Cardiac muscle cell (in vitro differentiated cells and primary cell): ENCODE results near the gene RASL11A. TPM values are rescaled to one million over a fixed set of nuclear protein-coding genes. Genes with fewer than 3 reads are reported as not detected.
"Not testable (repeated sequence)": the region's sequence is repeated elsewhere in the genome, so short reads cannot be mapped to it uniquely, and the experiment has no call there.

ENCODE experiments used
- DNase-seq, 2 donors: peaks; one replicate each; pipeline versions ENCODE4 v3.0.0 to v3.0.0-alpha.2; 2010 to 2017; ENCODE audit warnings: low read depth in 1 of 2, low spot score in 1 of 2
- H3K27ac ChIP-seq: fragments of 200-600 bp; sonication (generic); 2 replicates; pipeline ENCODE4 v1.5.1; 2016
- H3K27me3 ChIP-seq: fragments of 200-600 bp; sonication (generic); 2 replicates; pipeline ENCODE4 v1.6.0; 2016; ENCODE audit warnings: control low read depth
- H3K36me3 ChIP-seq: fragments of 200-600 bp; sonication (generic); 2 replicates; pipeline ENCODE4 v1.5.1; 2016; ENCODE audit warnings: control low read depth
- H3K4me1 ChIP-seq: fragments of 200-600 bp; sonication (generic); 2 replicates; pipeline ENCODE4 v1.8.1; 2017; ENCODE audit warnings: low read depth, mild to moderate bottlenecking, mixed run types
- H3K4me3 ChIP-seq: fragments of 200-600 bp; sonication (generic); 2 replicates; pipeline ENCODE4 v1.5.1; 2016; ENCODE audit warnings: mild to moderate bottlenecking
- H3K9me3 ChIP-seq: fragments of 200-600 bp; sonication (generic); 2 replicates; pipeline ENCODE4 v1.5.1; 2017; ENCODE audit warnings: low read depth, mild to moderate bottlenecking, control low read depth
- polyA plus RNA-seq: library from polyadenylated mRNA; unstranded; fragments of >200 nt; fragmentation: Nextera tagmentation; extraction: Ambion mirVana; gene quantifications from 2 replicates; pipeline ENCODE4 v1.2.1, GENCODE V29; 2016
- total RNA-seq: library from RNA; depleted of rRNA; stranded (reverse); fragments of >200 nt; gene quantifications from 2 replicates; pipeline ENCODE4 v1.2.3, GENCODE V29; 2016
- TF ChIP-seq, protein P1 (sequence below): IDR thresholded peaks from 2 replicates; pipeline ENCODE4 v1.5.1; 2012; ENCODE audit warnings: low read depth, mild to moderate bottlenecking, low read length

The RASL11A gene
- total and polyA plus RNA-seq, 2 experiments from 2014 or later: 1.2 to 1.9 TPM

DNA sequence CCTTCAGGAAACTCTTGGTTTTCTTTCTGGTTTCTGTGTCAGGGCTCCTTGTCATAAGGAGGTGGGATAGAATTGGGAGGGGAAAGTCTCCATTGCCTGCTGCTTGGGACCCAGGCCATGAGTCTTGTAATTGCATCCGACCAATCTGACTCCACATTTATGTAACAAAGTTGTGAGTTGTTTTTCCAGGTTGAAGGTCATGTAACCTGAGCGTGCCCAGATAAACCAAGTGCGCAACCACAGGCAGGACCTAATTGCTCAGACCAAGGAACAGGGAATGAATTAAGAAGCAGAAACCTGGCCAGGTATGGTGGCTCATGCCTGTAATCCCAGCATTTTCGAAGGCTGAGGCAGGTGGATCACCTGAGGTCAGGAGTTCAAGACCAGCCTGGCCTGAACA lies 17.8 kb downstream of the RASL11A start:
- DNase-seq: no peak

GRCh38 chr13:27289011-27289665 lies 18.5 kb downstream of the RASL11A start:
- Histone ChIP-seq H3K27ac (no peak overlapping the region), H3K9me3 (no peaks in the 10 kb centered on the region), H3K27me3 (peaks cover 4% of the 10 kb centered on the region), H3K36me3 (no peaks in the 10 kb centered on the region), H3K4me1 (no peaks in the 10 kb centered on the region), H3K4me3 (no peak overlapping the region)
- no peak for DNase-seq
- TF ChIP-seq, protein P1, sequence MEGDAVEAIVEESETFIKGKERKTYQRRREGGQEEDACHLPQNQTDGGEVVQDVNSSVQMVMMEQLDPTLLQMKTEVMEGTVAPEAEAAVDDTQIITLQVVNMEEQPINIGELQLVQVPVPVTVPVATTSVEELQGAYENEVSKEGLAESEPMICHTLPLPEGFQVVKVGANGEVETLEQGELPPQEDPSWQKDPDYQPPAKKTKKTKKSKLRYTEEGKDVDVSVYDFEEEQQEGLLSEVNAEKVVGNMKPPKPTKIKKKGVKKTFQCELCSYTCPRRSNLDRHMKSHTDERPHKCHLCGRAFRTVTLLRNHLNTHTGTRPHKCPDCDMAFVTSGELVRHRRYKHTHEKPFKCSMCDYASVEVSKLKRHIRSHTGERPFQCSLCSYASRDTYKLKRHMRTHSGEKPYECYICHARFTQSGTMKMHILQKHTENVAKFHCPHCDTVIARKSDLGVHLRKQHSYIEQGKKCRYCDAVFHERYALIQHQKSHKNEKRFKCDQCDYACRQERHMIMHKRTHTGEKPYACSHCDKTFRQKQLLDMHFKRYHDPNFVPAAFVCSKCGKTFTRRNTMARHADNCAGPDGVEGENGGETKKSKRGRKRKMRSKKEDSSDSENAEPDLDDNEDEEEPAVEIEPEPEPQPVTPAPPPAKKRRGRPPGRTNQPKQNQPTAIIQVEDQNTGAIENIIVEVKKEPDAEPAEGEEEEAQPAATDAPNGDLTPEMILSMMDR: no peak

More for the DNA sequence above, 17.8 kb downstream of the RASL11A start:
- TF ChIP-seq, protein P1: no peak
- Histone ChIP-seq H3K36me3 (no peaks in the 10 kb centered on the region), H3K9me3 (no peaks in the 10 kb centered on the region), H3K27ac (no peak overlapping the region), H3K4me3 (no peak overlapping the region), H3K27me3 (no peaks in the 10 kb centered on the region), H3K4me1 (no peaks in the 10 kb centered on the region)

DNA sequence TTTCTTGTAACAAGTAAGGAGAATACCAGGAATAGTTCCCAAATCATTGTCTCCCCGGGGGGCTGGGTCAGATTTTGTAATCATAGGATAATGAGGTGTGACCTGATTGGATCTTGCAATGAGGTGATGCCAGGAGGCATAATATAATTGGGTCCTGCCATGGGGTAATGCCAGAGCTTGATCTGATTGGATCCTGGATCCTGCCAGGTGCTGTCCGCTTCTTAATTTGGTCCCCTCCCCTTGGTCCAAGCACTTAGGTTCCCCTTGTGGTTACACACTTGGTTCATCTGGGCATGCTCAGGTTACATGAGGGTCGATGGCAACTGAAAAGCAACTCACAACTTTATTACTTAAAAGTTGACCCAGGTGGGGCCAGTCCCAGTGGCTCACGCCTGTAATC lies 20.1 kb downstream of the RASL11A start:
- peaks cover 11% of the 10 kb centered on the region for H3K27me3 ChIP-seq
- H3K4me1 ChIP-seq: no peaks in the 10 kb centered on the region
- DNase-seq: no peak
- no peak overlapping the region for H3K4me3 ChIP-seq
- TF ChIP-seq, protein P1: no peak
- no peaks in the 10 kb centered on the region for H3K9me3 ChIP-seq
- no peaks in the 10 kb centered on the region for H3K36me3 ChIP-seq
- no peak overlapping the region for H3K27ac ChIP-seq

- H3K36me3 ChIP-seq, H3K27ac ChIP-seq, H3K4me1 ChIP-seq, H3K4me3 ChIP-seq, H3K9me3 ChIP-seq: not testable (repeated sequence)
- peak in 1 of 2 donors; percentile 74 for DNase-seq
- peaks cover 11% of the 10 kb centered on the region for H3K27me3 ChIP-seq
These were observed 21.3 kb downstream of the RASL11A start for GRCh38 chr13:27291967-27292366.

GRCh38 chr13:27293076-27293691 lies 22.6 kb downstream of the RASL11A start:
- TF ChIP-seq, protein P1: no peak
- Histone ChIP-seq H3K36me3 (no peaks in the 10 kb centered on the region), H3K27ac (no peak overlapping the region), H3K4me1 (no peaks in the 10 kb centered on the region), H3K27me3 (peaks cover 11% of the 10 kb centered on the region), H3K9me3 (no peaks in the 10 kb centered on the region), H3K4me3 (no peak overlapping the region)
- DNase-seq: no peak

DNA sequence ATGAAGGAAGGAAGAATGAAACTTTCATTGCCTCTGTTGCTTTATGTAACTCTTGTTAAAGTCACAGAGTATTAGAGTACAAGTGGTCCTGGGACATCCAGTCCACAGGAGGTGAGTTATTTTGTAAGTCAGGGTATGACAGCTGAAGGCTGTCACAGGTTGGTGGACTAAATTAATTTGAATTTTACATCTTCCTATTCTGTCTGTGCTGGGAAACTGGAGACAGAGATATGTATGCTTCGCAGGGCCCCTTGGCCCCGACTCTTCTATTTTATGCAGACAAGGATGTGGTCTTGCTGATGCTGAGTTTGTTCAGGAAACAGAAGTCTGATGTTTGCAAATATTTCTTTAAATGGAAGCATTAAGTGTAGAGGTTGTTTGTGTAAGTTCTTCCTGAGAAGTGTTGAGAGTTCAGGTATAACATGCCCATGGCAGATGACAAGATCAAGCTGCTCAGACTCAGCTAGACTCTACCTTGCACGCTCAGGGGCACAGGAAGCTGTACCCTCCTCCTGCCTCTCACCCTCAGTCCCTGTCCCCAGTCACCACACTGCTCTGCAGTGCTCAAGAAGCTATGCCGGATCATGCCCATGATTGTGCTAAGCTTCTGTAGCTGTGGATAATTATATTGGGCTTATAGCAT lies 23.4 kb downstream of the RASL11A start:
- peaks cover 11% of the 10 kb centered on the region for H3K27me3 ChIP-seq
- H3K9me3 ChIP-seq: no peaks in the 10 kb centered on the region
- no peak for DNase-seq
- H3K4me1 ChIP-seq: no peaks in the 10 kb centered on the region
- TF ChIP-seq, protein P1: no peak
- no peak overlapping the region for H3K27ac ChIP-seq
- H3K36me3 ChIP-seq: no peaks in the 10 kb centered on the region
- H3K4me3 ChIP-seq: no peak overlapping the region
